NCI-H526 (cell line): ENCODE data around the gene VPS33B.
A peak's percentile ranks its signal among the peaks of the same experiment; 100 is the strongest.
"Not testable (repeated sequence)": the region's sequence is repeated elsewhere in the genome, so short reads cannot be mapped to it uniquely, and the experiment has no call there.

Source experiments
- DNase-seq, 2 experiments: peaks; one replicate each; lab custom pipeline; 2025; lab: John Stamatoyannopoulos, UW

Gene VPS33B

GRCh38 chr15:91031796-91032195 lies 9.4 kb upstream of the VPS33B start:
- no peak for DNase-seq

GRCh38 chr15:91027677-91028076 lies 5.3 kb upstream of the VPS33B start:
- DNase-seq: no peak

- DNase-seq: no peak
These were observed 1.3 kb upstream of the VPS33B start for GRCh38 chr15:91023720-91024119.

- DNase-seq: no peak
These were observed 387 bp upstream of the VPS33B start for GRCh38 chr15:91022832-91023129.

- DNase-seq: no peak
These were observed 799 bp downstream of the VPS33B start for GRCh38 chr15:91021516-91022074.

- no peak for DNase-seq
These were observed 4.2 kb downstream of the VPS33B start for GRCh38 chr15:91018158-91018557.

GRCh38 chr15:91017716-91018115 lies 4.7 kb downstream of the VPS33B start:
- no peak for DNase-seq

- not testable (repeated sequence) for DNase-seq
These were observed 8.7 kb downstream of the VPS33B start for GRCh38 chr15:91013701-91014100.

GRCh38 chr15:91007266-91007665 lies 15.1 kb downstream of the VPS33B start:
- DNase-seq: no peak

- DNase-seq: no peak
These were observed 21.2 kb downstream of the VPS33B start for GRCh38 chr15:91001209-91001608.

GRCh38 chr15:90998737-90999136 lies 23.7 kb downstream of the VPS33B start:
- DNase-seq: no peak

GRCh38 chr15:90994417-90995311 lies 27.7 kb downstream of the VPS33B start, which contains the start of gene PRC1:
TSS of gene PRC1 (minus strand) at chr15:90994535. CDS start at chr15:90994417, 118 bp downstream.
- DNase-seq: peak; percentile 95 to 99

- peak in 1 of 2 experiments; percentile 63 for DNase-seq
These were observed 28.4 kb downstream of the VPS33B start for GRCh38 chr15:90994059-90994416.

GRCh38 chr15:90991587-90992285 lies 30.7 kb downstream of the VPS33B start:
- DNase-seq: no peak

- DNase-seq: no peak
These were observed 31.9 kb downstream of the VPS33B start for GRCh38 chr15:90990446-90990845.

- DNase-seq: no peak
These were observed 33.2 kb downstream of the VPS33B start for GRCh38 chr15:90989040-90989768.

- peak in 1 of 2 experiments; percentile 27 for DNase-seq
These were observed 34.1 kb downstream of the VPS33B start for GRCh38 chr15:90988296-90988695.

GRCh38 chr15:90987561-90988141 lies 34.7 kb downstream of the VPS33B start:
- DNase-seq: peak; percentile 7 to 50

- DNase-seq: peak; percentile 10 to 55
These were observed 35.4 kb downstream of the VPS33B start for GRCh38 chr15:90986790-90987507.

- DNase-seq: no peak
These were observed 40.3 kb downstream of the VPS33B start for GRCh38 chr15:90982135-90982534.

- DNase-seq: no peak
These were observed 40.7 kb downstream of the VPS33B start for GRCh38 chr15:90981681-90982080.
